ENCODE results near the gene DCAF11. TPM values are rescaled to one million over a fixed set of nuclear protein-coding genes. Genes with fewer than 3 reads are reported as not detected.

DCAF11 gene
- total and polyA plus RNA-seq, 2 donors (not counting 1 experiment from before 2014, with no cell fraction given) = 64.5 to 96.3 TPM

GRCh38 chr14:24116128-24116814 is 1.7 kb downstream of the DCAF11 start:
- no peaks in the 10 kb centered on the region for H3K9me3 ChIP-seq (ENCODE audit: control extremely low read depth in 1 of 3, control insufficient read depth in 2 of 3, insufficient read depth in 1 of 3, low read length in 2 of 3)
- H3K79me2 ChIP-seq (ENCODE audit: control insufficient read depth, insufficient read depth, low read length) = peaks cover 30% of the 10 kb centered on the region
- TF ChIP-seq, protein P1, sequence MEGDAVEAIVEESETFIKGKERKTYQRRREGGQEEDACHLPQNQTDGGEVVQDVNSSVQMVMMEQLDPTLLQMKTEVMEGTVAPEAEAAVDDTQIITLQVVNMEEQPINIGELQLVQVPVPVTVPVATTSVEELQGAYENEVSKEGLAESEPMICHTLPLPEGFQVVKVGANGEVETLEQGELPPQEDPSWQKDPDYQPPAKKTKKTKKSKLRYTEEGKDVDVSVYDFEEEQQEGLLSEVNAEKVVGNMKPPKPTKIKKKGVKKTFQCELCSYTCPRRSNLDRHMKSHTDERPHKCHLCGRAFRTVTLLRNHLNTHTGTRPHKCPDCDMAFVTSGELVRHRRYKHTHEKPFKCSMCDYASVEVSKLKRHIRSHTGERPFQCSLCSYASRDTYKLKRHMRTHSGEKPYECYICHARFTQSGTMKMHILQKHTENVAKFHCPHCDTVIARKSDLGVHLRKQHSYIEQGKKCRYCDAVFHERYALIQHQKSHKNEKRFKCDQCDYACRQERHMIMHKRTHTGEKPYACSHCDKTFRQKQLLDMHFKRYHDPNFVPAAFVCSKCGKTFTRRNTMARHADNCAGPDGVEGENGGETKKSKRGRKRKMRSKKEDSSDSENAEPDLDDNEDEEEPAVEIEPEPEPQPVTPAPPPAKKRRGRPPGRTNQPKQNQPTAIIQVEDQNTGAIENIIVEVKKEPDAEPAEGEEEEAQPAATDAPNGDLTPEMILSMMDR (IDR thresholded peaks at IDR 0.05) = no peak
- H3K27ac Mint-ChIP-seq = no peak overlapping the region
- peaks cover 26% of the 10 kb centered on the region for H3K4me1 Mint-ChIP-seq
- H3K9ac ChIP-seq (ENCODE audit: low read length) = peak overlapping the region; percentile 98
- no peaks in the 10 kb centered on the region for H3K9me3 Mint-ChIP-seq (ENCODE audit: insufficient read depth)
- peaks cover 17 to 25% of the 10 kb centered on the region in 2 donors for H3K4me1 ChIP-seq (ENCODE audit: control insufficient read depth in 2 of 2, insufficient read depth in 2 of 2, low read length in 2 of 2)
- ChIA-PET POLR2A (interaction anchor here (0.6 to 2.9 kb wide), 5 partner anchors 17 to 77 kb away, joined by 3 to 49 read pairs (median 5); partner anchors contain the start of gene PSME1), CTCF (interaction anchor here (1.1 to 4.1 kb wide), 11 partner anchors 9 to 192 kb away, joined by 3 to 37 read pairs (median 5); partner anchors contain the start of genes CIDEB, EMC9, IRF9 and PSME1)
- DNase-seq = no peak
- H3K4me3 Mint-ChIP-seq = peak overlapping the region; percentile 93
- H4K20me1 ChIP-seq (ENCODE audit: control insufficient read depth, insufficient read depth, low read length, poor library complexity, severe bottlenecking) = peaks cover 13% of the 10 kb centered on the region
- intact Hi-C loops (cut with micrococcal nuclease) = loop anchor here (10.0 kb wide), 1 partner anchor 561 kb away; the partner anchor contains the start of genes THTPA and ZFHX2
- no peak overlapping the region for H2AFZ ChIP-seq (ENCODE audit: insufficient read depth, low read depth, low read length, poor library complexity, severe bottlenecking)
- peak overlapping the region; percentile 95 for H3K4me2 ChIP-seq (replicated peaks; ENCODE audit: low read depth, low read length, poor library complexity, severe bottlenecking)
- no peak for ATAC-seq (ENCODE audit: low read depth)
- H3K27ac ChIP-seq (ENCODE audit: low read length in 2 of 2) = peak overlapping the region in 1 of 2 donors; percentile 100
- no peaks in the 10 kb centered on the region for H3K27me3 ChIP-seq (replicated peaks in 1 of 4; ENCODE audit: control extremely low read depth in 1 of 4, control insufficient read depth in 3 of 4, insufficient read depth in 4 of 4, low read length in 3 of 4)
- 93% methylated on average over 3 of the region's 6 CpGs for WGBS (ENCODE audit: insufficient coverage)
- no peaks in the 10 kb centered on the region for H3K27me3 Mint-ChIP-seq
- peaks cover 5 to 44% of the 10 kb centered on the region in 2 experiments for H3K36me3 ChIP-seq (replicated peaks in 1 of 2; ENCODE audit: control extremely low read depth in 1 of 2, control insufficient read depth in 1 of 2, extremely low read depth in 1 of 2, insufficient read depth in 2 of 2, low read length in 1 of 2)
- H3K4me3 ChIP-seq (ENCODE audit: control extremely low read depth in 1 of 5, extremely low read depth in 1 of 5, insufficient read depth in 1 of 5, low read depth in 2 of 5, low read length in 4 of 5) = peak overlapping the region in 3 of 5 experiments; percentile 88 to 99 (median 91)

DNA sequence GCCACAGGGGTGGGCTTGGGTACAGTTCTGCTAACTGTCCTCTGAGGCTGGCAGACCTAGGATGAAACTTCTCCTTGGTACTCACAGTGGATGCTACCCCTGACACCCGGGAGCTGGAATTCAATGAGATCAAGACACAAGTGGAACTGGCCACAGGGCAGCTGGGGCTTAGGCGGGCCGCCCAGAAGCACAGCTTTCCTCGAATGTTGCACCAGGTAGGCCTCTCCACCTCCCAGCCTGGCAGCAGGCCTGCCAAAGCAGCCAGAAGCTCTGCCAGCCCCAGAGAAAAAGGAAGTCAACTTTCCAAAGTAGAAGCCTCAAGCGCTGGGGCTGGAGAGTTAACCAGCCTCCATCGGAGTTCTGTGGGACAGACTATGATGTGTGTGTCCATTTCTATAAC is 2.6 kb downstream of the DCAF11 start:
- ATAC-seq (ENCODE audit: low read depth) (no peak), DNase-seq (no peak)
- no peak overlapping the region for H3K27ac ChIP-seq (ENCODE audit: low read length in 2 of 2)
- peaks cover 17 to 25% of the 10 kb centered on the region in 2 donors for H3K4me1 ChIP-seq (ENCODE audit: control insufficient read depth in 2 of 2, insufficient read depth in 2 of 2, low read length in 2 of 2)
- 100% methylated on average over 4 of the region's 6 CpGs for WGBS (ENCODE audit: insufficient coverage)
- H3K4me1 Mint-ChIP-seq = peaks cover 26% of the 10 kb centered on the region
- intact Hi-C loops (cut with micrococcal nuclease) = loop anchor here (10.0 kb wide), 1 partner anchor 562 kb away; the partner anchor contains the start of genes THTPA and ZFHX2
- H3K9me3 ChIP-seq (ENCODE audit: control extremely low read depth in 1 of 3, control insufficient read depth in 2 of 3, insufficient read depth in 1 of 3, low read length in 2 of 3) = no peaks in the 10 kb centered on the region
- H3K4me2 ChIP-seq (replicated peaks; ENCODE audit: low read depth, low read length, poor library complexity, severe bottlenecking) = no peak overlapping the region
- H2AFZ ChIP-seq (ENCODE audit: insufficient read depth, low read depth, low read length, poor library complexity, severe bottlenecking) = no peak overlapping the region
- peaks cover 13% of the 10 kb centered on the region for H4K20me1 ChIP-seq (ENCODE audit: control insufficient read depth, insufficient read depth, low read length, poor library complexity, severe bottlenecking)
- ChIA-PET CTCF (interaction anchor here (1.2 to 4.1 kb wide), 6 partner anchors 8 to 191 kb away, joined by 3 to 28 read pairs (median 4); partner anchors contain the start of genes CIDEB, EMC9, PSME1 and PSME2), POLR2A (interaction anchor here (0.6 to 0.9 kb wide), 4 partner anchors 18 to 76 kb away, joined by 3 to 5 read pairs (median 4); partner anchors contain the start of gene PSME1)
- peaks cover 29% of the 10 kb centered on the region for H3K79me2 ChIP-seq (ENCODE audit: control insufficient read depth, insufficient read depth, low read length)
- no peaks in the 10 kb centered on the region for H3K27me3 Mint-ChIP-seq
- H3K27me3 ChIP-seq (replicated peaks in 1 of 4; ENCODE audit: control extremely low read depth in 1 of 4, control insufficient read depth in 3 of 4, insufficient read depth in 4 of 4, low read length in 3 of 4) = no peaks in the 10 kb centered on the region
- no peak overlapping the region for H3K27ac Mint-ChIP-seq
- H3K9ac ChIP-seq (ENCODE audit: low read length) = no peak overlapping the region
- no peak overlapping the region for H3K4me3 ChIP-seq (ENCODE audit: control extremely low read depth in 1 of 5, extremely low read depth in 1 of 5, insufficient read depth in 1 of 5, low read depth in 2 of 5, low read length in 4 of 5)
- peaks cover 5 to 49% of the 10 kb centered on the region in 2 experiments for H3K36me3 ChIP-seq (replicated peaks in 1 of 2; ENCODE audit: control extremely low read depth in 1 of 2, control insufficient read depth in 1 of 2, extremely low read depth in 1 of 2, insufficient read depth in 2 of 2, low read length in 1 of 2)
- no peaks in the 10 kb centered on the region for H3K9me3 Mint-ChIP-seq (ENCODE audit: insufficient read depth)
- TF ChIP-seq, protein P1 (IDR thresholded peaks at IDR 0.05) = no peak
- TF ChIP-seq EZH2 (IDR thresholded peaks at IDR 0.05; ENCODE audit: borderline replicate concordance, insufficient read depth, low read depth, low read length, poor library complexity, severe bottlenecking) = no peak
- no peak overlapping the region for H3K4me3 Mint-ChIP-seq
